Endothelial cell of umbilical vein (primary cell): Measurements from ENCODE around the gene PLPPR4. TPM values are rescaled to one million over a fixed set of nuclear protein-coding genes. Genes with fewer than 3 reads are reported as not detected.

ENCODE experiments used
- BruUV-seq: library from RNA; stranded (reverse); fragments of 400-500 nt; replicated peaks from 2 replicates; lab custom pipeline; 2021; lab: Mats Ljungman, UMichigan
- CTCF ChIA-PET: fragments of 300-600, 350-600 bp; sonication (Branson Sonifier 250); formaldehyde crosslinking; loops from one replicate; lab custom pipeline; 2021; ENCODE audit warnings: antibody characterized with exemption, inconsistent platforms; lab: Charles Lee
- POLR2A ChIA-PET: fragments of 300-600, 350-600 bp; sonication (Branson Sonifier 250); formaldehyde crosslinking; loops from one replicate; lab custom pipeline; 2021; ENCODE audit warnings: antibody characterized with exemption, inconsistent platforms; lab: Charles Lee
- DNase-seq: peaks from one replicate; pipeline ENCODE4 v3.0.0-alpha.2; 2011; ENCODE audit warnings: low read depth, low spot score
- FAIRE-seq: peaks from 2 replicates; lab custom pipeline; 2011; peaks lifted over from hg19 to GRCh38; lab: Jason Lieb, UNC
- H2AFZ ChIP-seq: 2 replicates; pipeline ENCODE4 v1.6.0; 2012; ENCODE audit warnings: low read depth, low read length, control low read depth, inconsistent platforms
- H3K27ac ChIP-seq: 2 replicates; pipeline ENCODE4 v1.5.1; 2011; ENCODE audit warnings: low read depth, mild to moderate bottlenecking, control low read depth, low read length, moderate library complexity; ENCODE audit not compliant: insufficient read depth
- H3K27me3 ChIP-seq, 2 experiments: 2 replicates each; pipeline versions ENCODE4 v1.6.0 to v1.6.1; 2011; ENCODE audit warnings: low read length in 2 of 2, mixed read lengths in 1 of 2; ENCODE audit not compliant: control insufficient read depth in 2 of 2, insufficient read depth in 2 of 2
- H3K36me3 ChIP-seq, 2 experiments: 2 replicates in 1 of 2; 3 replicates in 1 of 2; pipeline ENCODE4 v1.5.1; 2011; ENCODE audit warnings: low read length in 2 of 2, mild to moderate bottlenecking in 1 of 2, moderate library complexity in 1 of 2; ENCODE audit not compliant: control insufficient read depth in 2 of 2, insufficient read depth in 2 of 2; ENCODE audit errors: extremely low read depth in 1 of 2
- H3K4me1 ChIP-seq: 3 replicates; pipeline ENCODE4 v1.5.1; 2011; ENCODE audit warnings: mild to moderate bottlenecking, low read length; ENCODE audit not compliant: control insufficient read depth, insufficient read depth; ENCODE audit errors: extremely low read depth
- H3K4me2 ChIP-seq: 2 replicates; pipeline ENCODE4 v1.6.1; 2011; ENCODE audit warnings: low read length, control low read depth, mixed read lengths; ENCODE audit not compliant: insufficient read depth
- H3K4me3 ChIP-seq, 3 experiments: fragments of 200-600 bp in 1 of 3; sonication (generic), shearing (Covaris generic) in 1 of 3; replicated peaks in 1 of 3; 2 replicates each; pipeline ENCODE4 v1.5.1; 2011 to 2016; ENCODE audit warnings: control low read depth in 3 of 3, low read length in 3 of 3, mild to moderate bottlenecking in 2 of 3, inconsistent platforms in 1 of 3, low read depth in 1 of 3, moderate library complexity in 1 of 3; ENCODE audit not compliant: insufficient read depth in 1 of 3
- H3K79me2 ChIP-seq: 2 replicates; pipeline ENCODE4 v1.6.0; 2012; ENCODE audit warnings: low read length, inconsistent platforms; ENCODE audit not compliant: control insufficient read depth, insufficient read depth
- H3K9ac ChIP-seq: replicated peaks from 2 replicates; pipeline ENCODE3; 2011; ENCODE audit warnings: low read length, control low read depth; ENCODE audit not compliant: insufficient read depth; ENCODE audit errors: extremely low read depth
- H3K9me1 ChIP-seq: replicated peaks from 3 replicates; pipeline ENCODE4 v1.6.0; 2011; ENCODE audit warnings: mild to moderate bottlenecking, low read length; ENCODE audit not compliant: control insufficient read depth, insufficient read depth; ENCODE audit errors: extremely low read depth
- H3K9me3 ChIP-seq: replicated peaks from 2 replicates; pipeline ENCODE4 v1.5.1; 2012; ENCODE audit warnings: low read length, inconsistent platforms; ENCODE audit not compliant: control insufficient read depth, insufficient read depth
- H4K20me1 ChIP-seq: replicated peaks from 2 replicates; pipeline ENCODE3; 2011; ENCODE audit warnings: mild to moderate bottlenecking, low read length; ENCODE audit not compliant: control insufficient read depth, insufficient read depth; ENCODE audit errors: extremely low read depth
- FOS ChIP-seq: IDR thresholded peaks from 2 replicates; pipeline ENCODE4 v1.6.1; 2011; ENCODE audit warnings: mild to moderate bottlenecking, low read length, moderate library complexity, borderline replicate concordance; ENCODE audit not compliant: insufficient read depth
- GATA2 ChIP-seq: IDR thresholded peaks from 2 replicates; pipeline ENCODE4 v1.7.0; 2011; ENCODE audit warnings: low read depth, mild to moderate bottlenecking, moderate library complexity, mixed read lengths, low read length; ENCODE audit not compliant: insufficient read length, insufficient read depth
- JUN ChIP-seq: IDR thresholded peaks from 2 replicates; pipeline ENCODE4 v1.6.1; 2011; ENCODE audit warnings: borderline replicate concordance, low read depth; ENCODE audit not compliant: insufficient read length, insufficient read depth
- MYC ChIP-seq: IDR thresholded peaks from one replicate; pipeline ENCODE4 v1.6.1; 2011; ENCODE audit warnings: mild to moderate bottlenecking, low read depth, low read length
- POLR2A ChIP-seq: IDR thresholded peaks from 2 replicates; pipeline ENCODE4 v1.6.1; 2012; ENCODE audit warnings: low read depth, mild to moderate bottlenecking, control low read depth, low read length
- POLR2AphosphoS5 ChIP-seq: IDR thresholded peaks from 2 replicates; pipeline ENCODE4 v1.6.1; 2012; ENCODE audit warnings: low read depth, mild to moderate bottlenecking, control low read depth, low read length, moderate library complexity; ENCODE audit not compliant: insufficient read depth
- dilution Hi-C: fragments of 300-500 bp; cut with MboI; formaldehyde crosslinking; loops from one replicate; pipeline ENCODE4 v1.15.0; 2019; ENCODE audit warnings: low sequenced_read_pairs; ENCODE audit not compliant: extremely low pct_ligation_motif_present
- intact Hi-C: fragments of 100-400 bp; cut with micrococcal nuclease; formaldehyde crosslinking; loops from one replicate; pipeline ENCODE4 v1.10.0; 2022
- polyA plus RNA-seq, 4 experiments: library from polyadenylated mRNA; depleted of rRNA in 3 of 4; stranded (reverse) in 3 of 4; unstranded in 1 of 4; fragments of >200 nt; gene quantifications; 2 replicates each; pipeline versions ENCODE4 v1.2.1 to v1.2.3, GENCODE V29; 2011 to 2012; ENCODE audit warnings: missing spikeins in 1 of 4
- total RNA-seq: library from RNA; stranded (reverse); gene quantifications from 2 replicates; pipeline ENCODE4 v1.2.3, GENCODE V29; 2021

The PLPPR4 gene
- total and polyA plus RNA-seq, 2 donors (not counting 3 experiments of a cell fraction or from before 2014, with no cell fraction given) = not detected

GRCh38 chr1:99228153-99228552 lies 36.1 kb upstream of the PLPPR4 start:
- dilution Hi-C loops (no loop called here), intact Hi-C loops (no loop called here)
- ChIA-PET POLR2A (no interaction called here), CTCF (interaction anchor here (1.5 kb wide), 1 partner anchor 10 kb away, joined by 7 read pairs; no protein-coding TSS in a partner anchor)
- Histone ChIP-seq H4K20me1 (no peaks in the 10 kb centered on the region), H3K4me1 (no peaks in the 10 kb centered on the region), H3K36me3 (no peaks in the 10 kb centered on the region), H3K27ac (no peak overlapping the region), H3K4me3 (no peak overlapping the region), H2AFZ (no peak overlapping the region), H3K4me2 (no peak overlapping the region), H3K9me1 (no peaks in the 10 kb centered on the region), H3K9me3 (no peaks in the 10 kb centered on the region), H3K9ac (no peak overlapping the region), H3K79me2 (no peaks in the 10 kb centered on the region), H3K27me3 (peaks cover 9 to 16% of the 10 kb centered on the region in 2 experiments)
- DNase-seq (no peak), FAIRE-seq (no peak)
- no peak for TF ChIP-seq POLR2A
- TF ChIP-seq MYC = no peak
- TF ChIP-seq JUN = no peak
- no peak for TF ChIP-seq POLR2AphosphoS5
- no peak for TF ChIP-seq GATA2
- no peak for TF ChIP-seq FOS
- no TSS peak for BruUV-seq

DNA sequence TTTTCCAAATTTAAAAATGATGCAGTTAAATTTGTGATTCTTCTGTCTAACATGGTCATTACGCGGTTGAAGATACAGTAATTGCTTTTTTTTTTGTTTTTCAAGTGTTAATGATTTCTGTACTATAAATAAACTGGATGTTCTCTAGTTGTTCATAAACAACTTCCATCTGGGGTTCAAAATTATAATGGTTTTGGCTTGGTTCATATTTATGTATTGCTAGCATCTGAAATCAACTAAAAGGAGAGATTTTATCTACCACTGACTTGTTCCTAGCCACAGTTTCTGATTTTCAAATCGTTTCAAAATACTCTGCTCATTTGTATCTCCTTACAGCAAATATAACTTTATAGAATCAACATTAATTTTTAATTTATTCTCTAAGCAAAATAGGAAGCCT lies 35.2 kb upstream of the PLPPR4 start:
- dilution Hi-C loops = no loop called here
- POLR2A ChIA-PET = no interaction called here
- FAIRE-seq (no peak), DNase-seq (no peak)
- no peak overlapping the region for H3K4me3 ChIP-seq
- no peak overlapping the region for H3K9ac ChIP-seq
- H4K20me1 ChIP-seq = no peaks in the 10 kb centered on the region
- TF ChIP-seq POLR2A (no peak), JUN (no peak)
- H3K4me2 ChIP-seq = no peak overlapping the region
- H2AFZ ChIP-seq = no peak overlapping the region
- CTCF ChIA-PET = no interaction called here
- no peak overlapping the region for H3K27ac ChIP-seq
- H3K9me3 ChIP-seq = no peaks in the 10 kb centered on the region
- peaks cover 9 to 16% of the 10 kb centered on the region in 2 experiments for H3K27me3 ChIP-seq
- no peaks in the 10 kb centered on the region for H3K79me2 ChIP-seq
- no peaks in the 10 kb centered on the region for H3K9me1 ChIP-seq
- BruUV-seq = no TSS peak
- H3K4me1 ChIP-seq = no peaks in the 10 kb centered on the region
- no peaks in the 10 kb centered on the region for H3K36me3 ChIP-seq
- intact Hi-C loops = no loop called here
